ENCODE data around the gene TIMM17A. TPM values are rescaled to one million over a fixed set of nuclear protein-coding genes. Genes with fewer than 3 reads are reported as not detected.
"Not testable (repeated sequence)": the region's sequence is repeated elsewhere in the genome, so short reads cannot be mapped to it uniquely, and the experiment has no call there.

TIMM17A gene
- total and polyA plus RNA-seq, 4 donors = 25.9 to 56.1 (median 35.2) TPM

- Histone ChIP-seq H3K9me3 (ENCODE audit: control insufficient read depth in 4 of 4, insufficient read depth in 3 of 4, low read length in 3 of 4) (no peaks in the 10 kb centered on the region), H3K4me1 (ENCODE audit: control insufficient read depth in 5 of 5, insufficient read depth in 5 of 5, low read length in 5 of 5) (peaks cover 0 to 9% (median 7%) of the 10 kb centered on the region in 5 donors), H3K9ac (ENCODE audit: insufficient read depth in 1 of 2, low read length in 2 of 2) (no peak overlapping the region), H3K27ac (ENCODE audit: low read depth in 1 of 2, low read length in 1 of 2) (peak overlapping the region in 1 of 2 donors; percentile 70), H3K27me3 (ENCODE audit: control insufficient read depth in 3 of 3, insufficient read depth in 3 of 3, low read length in 2 of 3) (no peaks in the 10 kb centered on the region), H3K4me3 (no peak overlapping the region), H3K36me3 (ENCODE audit: control insufficient read depth in 4 of 4, insufficient read depth in 4 of 4, low read length in 4 of 4) (no peaks in the 10 kb centered on the region)
- ATAC-seq (ENCODE audit: insufficient read depth, low FRiP score) (no peak), DNase-seq (peak in 1 of 3 donors; percentile 40)
- TF ChIP-seq CTCF (IDR thresholded peaks at IDR 0.05; ENCODE audit: control extremely low read depth, extremely low read depth) = no peak
- WGBS, 2 donors = 60 to 68% methylated on average over 5 of the region's 5 CpGs
Measured at GRCh38 chr1:201939574-201939973, 15.7 kb upstream of the TIMM17A start.

- H3K27ac ChIP-seq (ENCODE audit: low read depth in 1 of 2, low read length in 1 of 2); H3K4me1 ChIP-seq (ENCODE audit: control insufficient read depth in 5 of 5, insufficient read depth in 5 of 5, low read length in 5 of 5); H3K9me3 ChIP-seq (ENCODE audit: control insufficient read depth in 4 of 4, insufficient read depth in 3 of 4, low read length in 3 of 4); DNase-seq; H3K9ac ChIP-seq (ENCODE audit: insufficient read depth in 1 of 2, low read length in 2 of 2); H3K27me3 ChIP-seq (ENCODE audit: control insufficient read depth in 3 of 3, insufficient read depth in 3 of 3, low read length in 2 of 3); H3K36me3 ChIP-seq (ENCODE audit: control insufficient read depth in 4 of 4, insufficient read depth in 4 of 4, low read length in 4 of 4); ATAC-seq (ENCODE audit: insufficient read depth, low FRiP score); H3K4me3 ChIP-seq: not testable (repeated sequence)
- WGBS, 2 donors = 93 to 97% methylated on average over 10 of the region's 10 CpGs
Measured at GRCh38 chr1:201940316-201940715, 15.0 kb upstream of the TIMM17A start.

- WGBS, 2 donors = 72 to 75% methylated on average over 18 of the region's 18 CpGs
- Histone ChIP-seq H3K36me3 (ENCODE audit: control insufficient read depth in 4 of 4, insufficient read depth in 4 of 4, low read length in 4 of 4) (no peaks in the 10 kb centered on the region), H3K27me3 (ENCODE audit: control insufficient read depth in 3 of 3, insufficient read depth in 3 of 3, low read length in 2 of 3) (peaks cover 0 to 7% (median 0%) of the 10 kb centered on the region in 3 donors), H3K4me3 (no peak overlapping the region), H3K4me1 (ENCODE audit: control insufficient read depth in 5 of 5, insufficient read depth in 5 of 5, low read length in 5 of 5) (peaks cover 0 to 18% (median 7%) of the 10 kb centered on the region in 5 donors), H3K27ac (ENCODE audit: low read depth in 1 of 2, low read length in 1 of 2) (peak overlapping the region in 1 of 2 donors; percentile 35), H3K9me3 (ENCODE audit: control insufficient read depth in 4 of 4, insufficient read depth in 3 of 4, low read length in 3 of 4) (no peaks in the 10 kb centered on the region), H3K9ac (ENCODE audit: insufficient read depth in 1 of 2, low read length in 2 of 2) (no peak overlapping the region)
- ATAC-seq (ENCODE audit: insufficient read depth, low FRiP score) = no peak
- DNase-seq = peak in 1 of 3 donors; percentile 33
- no peak for TF ChIP-seq CTCF (IDR thresholded peaks at IDR 0.05; ENCODE audit: control extremely low read depth, extremely low read depth)
Measured at GRCh38 chr1:201941420-201942128, 13.7 kb upstream of the TIMM17A start.

GRCh38 chr1:201942129-201942495, 13.2 kb upstream of the TIMM17A start:
- no peak overlapping the region for H3K4me3 ChIP-seq
- ATAC-seq (ENCODE audit: insufficient read depth, low FRiP score) (no peak), DNase-seq (no peak)
- no peak overlapping the region for H3K27ac ChIP-seq (ENCODE audit: low read depth in 1 of 2, low read length in 1 of 2)
- no peak overlapping the region for H3K9ac ChIP-seq (ENCODE audit: insufficient read depth in 1 of 2, low read length in 2 of 2)
- peaks cover 0 to 7% (median 0%) of the 10 kb centered on the region in 3 donors for H3K27me3 ChIP-seq (ENCODE audit: control insufficient read depth in 3 of 3, insufficient read depth in 3 of 3, low read length in 2 of 3)
- 93 to 100% methylated on average over 1 of the region's 1 CpG for WGBS, 2 donors
- no peaks in the 10 kb centered on the region for H3K36me3 ChIP-seq (ENCODE audit: control insufficient read depth in 4 of 4, insufficient read depth in 4 of 4, low read length in 4 of 4)
- peaks cover 0 to 24% (median 7%) of the 10 kb centered on the region in 5 donors for H3K4me1 ChIP-seq (ENCODE audit: control insufficient read depth in 5 of 5, insufficient read depth in 5 of 5, low read length in 5 of 5)
- no peak for TF ChIP-seq CTCF (IDR thresholded peaks at IDR 0.05; ENCODE audit: control extremely low read depth, extremely low read depth)
- no peaks in the 10 kb centered on the region for H3K9me3 ChIP-seq (ENCODE audit: control insufficient read depth in 4 of 4, insufficient read depth in 3 of 4, low read length in 3 of 4)

All from lung (tissue), 12 donors.